ENCODE results near the gene NRL. TPM values are rescaled to one million over a fixed set of nuclear protein-coding genes. Genes with fewer than 3 reads are reported as not detected.

Gene NRL
- total RNA-seq, 1 donor from 2014 or later: 2.0 TPM

DNA sequence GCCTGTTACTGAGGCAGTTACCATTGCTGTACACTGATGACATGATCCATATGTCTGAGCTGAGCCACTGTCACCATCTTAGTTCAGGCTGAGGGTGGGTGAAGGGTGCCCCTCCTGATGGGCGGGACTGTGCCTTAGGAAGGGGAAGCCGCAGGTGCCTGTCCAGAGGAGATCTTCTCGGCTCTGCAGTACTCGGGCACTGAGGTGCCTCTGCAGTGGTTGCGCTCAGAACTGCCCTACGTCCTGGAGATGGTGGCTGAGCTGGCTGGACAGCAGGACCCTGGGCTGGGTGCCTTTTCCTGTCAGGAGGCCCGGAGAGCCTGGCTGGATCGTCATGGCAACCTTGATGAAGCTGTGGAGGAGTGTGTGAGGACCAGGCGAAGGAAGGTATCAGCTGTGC lies 36.2 kb upstream of the NRL start:
- TF ChIP-seq, protein P1, sequence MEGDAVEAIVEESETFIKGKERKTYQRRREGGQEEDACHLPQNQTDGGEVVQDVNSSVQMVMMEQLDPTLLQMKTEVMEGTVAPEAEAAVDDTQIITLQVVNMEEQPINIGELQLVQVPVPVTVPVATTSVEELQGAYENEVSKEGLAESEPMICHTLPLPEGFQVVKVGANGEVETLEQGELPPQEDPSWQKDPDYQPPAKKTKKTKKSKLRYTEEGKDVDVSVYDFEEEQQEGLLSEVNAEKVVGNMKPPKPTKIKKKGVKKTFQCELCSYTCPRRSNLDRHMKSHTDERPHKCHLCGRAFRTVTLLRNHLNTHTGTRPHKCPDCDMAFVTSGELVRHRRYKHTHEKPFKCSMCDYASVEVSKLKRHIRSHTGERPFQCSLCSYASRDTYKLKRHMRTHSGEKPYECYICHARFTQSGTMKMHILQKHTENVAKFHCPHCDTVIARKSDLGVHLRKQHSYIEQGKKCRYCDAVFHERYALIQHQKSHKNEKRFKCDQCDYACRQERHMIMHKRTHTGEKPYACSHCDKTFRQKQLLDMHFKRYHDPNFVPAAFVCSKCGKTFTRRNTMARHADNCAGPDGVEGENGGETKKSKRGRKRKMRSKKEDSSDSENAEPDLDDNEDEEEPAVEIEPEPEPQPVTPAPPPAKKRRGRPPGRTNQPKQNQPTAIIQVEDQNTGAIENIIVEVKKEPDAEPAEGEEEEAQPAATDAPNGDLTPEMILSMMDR (IDR thresholded peaks at IDR 0.05): no peak
- Histone ChIP-seq H3K9me3 (no peaks in the 10 kb centered on the region), H3K4me3 (no peak overlapping the region), H3K27me3 (ENCODE audit: low read depth) (no peaks in the 10 kb centered on the region), H3K36me3 (peaks cover 78% of the 10 kb centered on the region), H3K27ac (no peak overlapping the region), H3K4me1 (peaks cover 24% of the 10 kb centered on the region)
- intact Hi-C loops (cut with DNase I): no loop called here
- no peak for ATAC-seq
- DNase-seq: no peak

DNA sequence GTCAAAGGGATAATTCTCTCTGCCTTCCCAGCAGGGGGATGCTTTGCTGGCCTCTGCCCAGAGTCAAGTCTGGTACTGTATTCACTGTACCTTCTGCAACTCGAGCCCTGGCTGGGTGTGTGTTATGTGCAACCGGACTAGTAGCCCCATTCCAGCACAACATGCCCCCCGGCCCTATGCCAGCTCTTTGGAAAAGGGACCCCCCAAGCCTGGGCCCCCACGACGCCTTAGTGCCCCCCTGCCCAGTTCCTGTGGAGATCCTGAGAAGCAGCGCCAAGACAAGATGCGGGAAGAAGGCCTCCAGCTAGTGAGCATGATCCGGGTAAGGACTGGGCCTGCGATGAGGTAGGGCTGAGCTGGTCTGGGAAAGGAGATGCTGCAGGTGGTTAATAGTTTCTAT lies 35.8 kb upstream of the NRL start:
- H3K36me3 ChIP-seq: peaks cover 73% of the 10 kb centered on the region
- peaks cover 29% of the 10 kb centered on the region for H3K4me1 ChIP-seq
- no peak overlapping the region for H3K27ac ChIP-seq
- H3K27me3 ChIP-seq (ENCODE audit: low read depth): no peaks in the 10 kb centered on the region
- ATAC-seq (no peak), DNase-seq (no peak)
- intact Hi-C loops (cut with DNase I): no loop called here
- TF ChIP-seq, protein P1 (IDR thresholded peaks at IDR 0.05): no peak
- H3K4me3 ChIP-seq: no peak overlapping the region
- no peaks in the 10 kb centered on the region for H3K9me3 ChIP-seq

DNA sequence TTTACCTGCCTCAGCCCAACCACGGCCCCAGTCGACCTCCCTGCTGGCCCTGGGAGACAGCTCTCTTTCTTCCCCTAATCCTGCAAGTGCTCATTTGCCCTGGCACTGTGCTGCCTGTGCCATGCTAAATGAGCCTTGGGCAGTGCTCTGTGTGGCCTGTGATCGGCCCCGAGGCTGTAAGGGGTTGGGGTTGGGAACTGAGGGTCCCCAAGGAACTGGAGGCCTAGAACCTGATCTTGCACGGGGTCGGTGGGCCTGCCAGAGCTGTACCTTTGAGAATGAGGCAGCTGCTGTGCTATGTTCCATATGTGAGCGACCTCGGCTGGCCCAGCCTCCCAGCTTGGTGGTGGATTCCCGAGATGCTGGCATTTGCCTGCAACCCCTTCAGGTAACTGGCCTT lies 35.3 kb upstream of the NRL start:
- H3K36me3 ChIP-seq: peaks cover 69% of the 10 kb centered on the region
- H3K9me3 ChIP-seq: no peaks in the 10 kb centered on the region
- no peaks in the 10 kb centered on the region for H3K27me3 ChIP-seq (ENCODE audit: low read depth)
- DNase-seq (no peak), ATAC-seq (no peak)
- TF ChIP-seq, protein P1 (IDR thresholded peaks at IDR 0.05): no peak
- H3K27ac ChIP-seq: no peak overlapping the region
- intact Hi-C loops (cut with DNase I): no loop called here
- H3K4me3 ChIP-seq: no peak overlapping the region
- peaks cover 34% of the 10 kb centered on the region for H3K4me1 ChIP-seq

DNA sequence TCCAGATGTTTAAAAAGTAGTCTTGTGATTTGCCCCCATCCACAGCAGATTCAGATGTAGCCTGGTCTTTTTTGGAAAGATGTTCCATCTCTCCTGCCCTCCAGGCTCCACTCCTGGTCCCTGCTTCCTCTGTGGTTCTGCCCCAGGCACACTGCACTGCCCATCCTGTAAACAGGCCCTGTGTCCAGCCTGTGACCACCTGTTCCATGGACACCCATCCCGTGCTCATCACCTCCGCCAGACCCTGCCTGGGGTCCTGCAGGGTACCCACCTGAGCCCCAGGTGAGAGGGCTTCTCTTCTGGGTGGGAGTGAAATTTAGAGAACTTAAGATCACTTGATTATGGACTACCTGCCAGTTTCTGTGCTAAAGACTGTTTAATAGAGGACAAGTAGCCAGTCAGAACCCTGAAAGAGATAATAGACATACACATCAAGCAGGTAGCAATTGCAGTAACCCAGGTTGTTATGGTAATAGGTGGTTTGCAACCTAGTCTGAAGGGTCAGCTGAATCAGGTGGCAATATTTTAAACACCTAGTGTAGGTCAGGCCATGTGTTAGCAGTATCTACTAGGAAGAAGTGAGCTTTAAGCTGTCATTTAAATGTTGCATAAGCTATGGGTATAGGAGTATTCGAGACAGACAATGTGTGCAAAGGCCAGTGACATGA lies 34.7 kb upstream of the NRL start:
- H3K36me3 ChIP-seq: peaks cover 69% of the 10 kb centered on the region
- intact Hi-C loops (cut with DNase I): no loop called here
- ATAC-seq: no peak
- H3K4me1 ChIP-seq: peaks cover 36% of the 10 kb centered on the region
- TF ChIP-seq, protein P1 (IDR thresholded peaks at IDR 0.05): no peak
- no peak overlapping the region for H3K4me3 ChIP-seq
- no peaks in the 10 kb centered on the region for H3K9me3 ChIP-seq
- H3K27ac ChIP-seq: no peak overlapping the region
- no peaks in the 10 kb centered on the region for H3K27me3 ChIP-seq (ENCODE audit: low read depth)
- no peak for DNase-seq

DNA sequence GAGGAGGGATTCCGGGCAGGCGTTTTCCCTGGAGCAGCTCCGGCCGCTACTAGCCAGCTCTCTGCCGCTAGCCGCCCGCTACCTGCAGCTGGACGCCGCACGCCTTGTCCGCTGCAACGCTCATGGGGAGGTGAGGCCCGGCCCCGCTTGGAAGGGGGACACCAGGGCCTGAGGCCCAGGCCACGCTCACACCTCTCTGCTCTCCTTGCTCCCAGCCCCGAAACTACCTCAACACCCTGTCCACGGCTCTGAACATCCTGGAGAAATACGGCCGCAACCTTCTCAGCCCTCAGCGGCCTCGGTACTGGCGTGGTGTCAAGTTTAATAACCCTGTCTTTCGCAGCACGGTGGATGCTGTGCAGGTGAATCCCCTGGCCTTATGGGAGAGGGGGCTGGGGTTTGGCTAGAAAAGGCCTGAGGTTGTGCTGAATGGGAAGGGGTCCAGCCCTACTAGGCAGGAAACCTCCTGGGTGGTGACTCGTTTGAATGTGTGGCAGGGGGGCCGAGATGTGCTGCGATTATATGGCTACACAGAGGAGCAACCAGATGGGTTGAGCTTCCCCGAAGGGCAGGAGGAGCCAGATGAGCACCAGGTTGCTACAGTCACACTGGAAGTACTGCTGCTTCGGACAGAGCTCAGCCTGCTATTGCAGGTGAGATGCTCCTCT lies 33.1 kb upstream of the NRL start:
- intact Hi-C loops (cut with DNase I): no loop called here
- peak; percentile 65 for DNase-seq
- TF ChIP-seq, protein P1 (IDR thresholded peaks at IDR 0.05): no peak
- Histone ChIP-seq H3K27me3 (ENCODE audit: low read depth) (no peaks in the 10 kb centered on the region), H3K36me3 (peaks cover 67% of the 10 kb centered on the region), H3K4me1 (peaks cover 36% of the 10 kb centered on the region), H3K27ac (peak overlapping the region; percentile 90), H3K9me3 (no peaks in the 10 kb centered on the region), H3K4me3 (peak overlapping the region; percentile 97)
- ATAC-seq: peak in 1 of 2 donors; percentile 0

Measured in lower lobe of right lung (tissue), 2 donors.